GM18517 (cell line): ENCODE results near the gene S100A13.
"Not testable (repeated sequence)": the region's sequence is repeated elsewhere in the genome, so short reads cannot be mapped to it uniquely, and the experiment has no call there.

ENCODE experiments used
- ATAC-seq: cut with Tn5 transposase; IDR thresholded peaks from one replicate; pipeline ENCODE4 v1.9.1; 2021; ENCODE audit warnings: mild to moderate bottlenecking, moderate library complexity; ENCODE audit not compliant: unreplicated experiment

Gene S100A13

GRCh38 chr1:153649137-153649862 is 22.0 kb upstream of the S100A13 start:
- no peak for ATAC-seq

GRCh38 chr1:153648000-153648643 is 20.8 kb upstream of the S100A13 start:
- no peak for ATAC-seq

- no peak for ATAC-seq
Observed at GRCh38 chr1:153647346-153647714, 20.0 kb upstream of the S100A13 start.

- ATAC-seq: no peak
Observed at GRCh38 chr1:153646672-153647345, 19.5 kb upstream of the S100A13 start.

GRCh38 chr1:153643816-153644215 is 16.5 kb upstream of the S100A13 start:
- ATAC-seq: no peak

- ATAC-seq: no peak
Observed at GRCh38 chr1:153643100-153643499, 15.8 kb upstream of the S100A13 start.

GRCh38 chr1:153642161-153642560 is 14.9 kb upstream of the S100A13 start:
- no peak for ATAC-seq

GRCh38 chr1:153640861-153641260 is 13.6 kb upstream of the S100A13 start:
- ATAC-seq: no peak

GRCh38 chr1:153640213-153640612 is 12.9 kb upstream of the S100A13 start:
- not testable (repeated sequence) for ATAC-seq

GRCh38 chr1:153639280-153639679 is 12.0 kb upstream of the S100A13 start:
- no peak for ATAC-seq

- no peak for ATAC-seq
Observed at GRCh38 chr1:153638261-153638660, 11.0 kb upstream of the S100A13 start.

GRCh38 chr1:153636312-153636711 is 9.0 kb upstream of the S100A13 start:
- no peak for ATAC-seq

- ATAC-seq: no peak
Observed at GRCh38 chr1:153635872-153636271, 8.6 kb upstream of the S100A13 start.

GRCh38 chr1:153633754-153634665 is 6.7 kb upstream of the S100A13 start, which contains the start of gene CHTOP:
Gene CHTOP, plus strand, starts transcription at chr1:153634066. Its CDS starts 2,523 bp downstream, at chr1:153636589.
- ATAC-seq: peak; percentile 90

GRCh38 chr1:153633161-153633753 is 6.0 kb upstream of the S100A13 start:
- no peak for ATAC-seq

GRCh38 chr1:153631047-153632022 is 4.0 kb upstream of the S100A13 start:
- no peak for ATAC-seq

GRCh38 chr1:153630384-153630783 is 3.1 kb upstream of the S100A13 start:
- no peak for ATAC-seq

GRCh38 chr1:153629971-153630370 is 2.7 kb upstream of the S100A13 start:
- ATAC-seq: no peak

GRCh38 chr1:153629343-153629665 is 2.0 kb upstream of the S100A13 start:
- no peak for ATAC-seq
